K562 (cell line): Measurements from ENCODE around the gene MMP15. TPM values are rescaled to one million over a fixed set of nuclear protein-coding genes. Genes with fewer than 3 reads are reported as not detected.

Experiments
- ATAC-seq: fragments of 200-7000 bp; cut with Tn5 transposase; 3 replicates; pipeline ENCODE4 v1.9.1; 2020; ENCODE audit warnings: moderate library complexity
- BruUV-seq: library from RNA; stranded (reverse); fragments of 400-500 nt; replicated peaks from 2 replicates; lab custom pipeline; 2021; lab: Mats Ljungman, UMichigan
- CTCF ChIA-PET: fragments of 300-600 bp; formaldehyde crosslinking; extraction: SDS; loops from one replicate; lab custom pipeline; 2021; ENCODE audit warnings: low intra/inter-chr PET ratio; lab: Yijun Ruan, JAX
- POLR2A ChIA-PET: fragments of 300-600, 350-650 bp; sonication (Branson Sonifier 250); formaldehyde crosslinking; extraction: SDS; loops from one replicate; lab custom pipeline; 2021; ENCODE audit warnings: antibody characterized with exemption, inconsistent platforms; lab: Yijun Ruan, JAX
- DNase-seq, 4 experiments: peaks; one replicate each; pipeline versions ENCODE4 v3.0.0 to v3.0.0-alpha.2; 2011 to 2018; ENCODE audit warnings: low spot score in 3 of 4, mixed read lengths in 3 of 4; ENCODE audit errors: extremely low read depth in 1 of 4
- FAIRE-seq: peaks from 2 replicates; lab custom pipeline; 2011; peaks lifted over from hg19 to GRCh38; lab: Jason Lieb, UNC
- H2AFZ ChIP-seq: 2 replicates; pipeline ENCODE4 v1.6.0; 2011; ENCODE audit warnings: low read depth, low read length, control low read depth, inconsistent platforms
- H3K27ac ChIP-seq: fragments of 200-600 bp; 3 replicates; pipeline ENCODE4 v1.8.0; 2011; ENCODE audit warnings: low read depth, mild to moderate bottlenecking, control low read depth, inconsistent platforms, low read length, moderate library complexity, mixed read lengths; ENCODE audit errors: extremely low read depth
- H3K27me3 ChIP-seq, 2 experiments: fragments of 300-600 bp in 1 of 2; 2 replicates in 1 of 2; 3 replicates in 1 of 2; pipeline versions ENCODE4 v1.6.0 to v1.8.0; 2011; ENCODE audit warnings: inconsistent platforms in 2 of 2, low read length in 2 of 2, mild to moderate bottlenecking in 1 of 2, mixed read lengths in 1 of 2, moderate library complexity in 1 of 2; ENCODE audit not compliant: control insufficient read depth in 2 of 2, insufficient read depth in 2 of 2
- H3K36me3 ChIP-seq: fragments of 300-600 bp; 3 replicates; pipeline ENCODE4 v1.8.0; 2011; ENCODE audit warnings: mild to moderate bottlenecking, low read length, inconsistent platforms; ENCODE audit not compliant: control insufficient read depth, insufficient read depth
- H3K4me1 ChIP-seq, 2 experiments: fragments of 200-600 bp in 1 of 2; replicated peaks in 1 of 2; 2 replicates in 1 of 2; 3 replicates in 1 of 2; pipeline versions ENCODE4 v1.5.1 to v1.8.0; 2011; ENCODE audit warnings: inconsistent platforms in 2 of 2, low read length in 2 of 2, mild to moderate bottlenecking in 1 of 2, mixed read lengths in 1 of 2, moderate library complexity in 1 of 2; ENCODE audit not compliant: control insufficient read depth in 2 of 2, insufficient read depth in 2 of 2
- H3K4me2 ChIP-seq: 2 replicates; pipeline ENCODE4 v1.6.1; 2011; ENCODE audit warnings: low read length, control low read depth, inconsistent platforms, mixed read lengths; ENCODE audit not compliant: insufficient read depth
- H3K4me3 ChIP-seq: fragments of 200-600 bp; sonication (generic), shearing (Covaris generic); 2 replicates; pipeline ENCODE4 v1.5.1; 2016; ENCODE audit warnings: control low read depth, inconsistent platforms
- H3K79me2 ChIP-seq: fragments of 200-600 bp; 3 replicates; pipeline ENCODE4 v1.8.0; 2011; ENCODE audit warnings: low read length, inconsistent platforms; ENCODE audit not compliant: control insufficient read depth, insufficient read depth
- H3K9ac ChIP-seq, 2 experiments: 2 replicates each; pipeline versions ENCODE4 v1.6.0 to v1.6.1; 2011; ENCODE audit warnings: low read depth in 2 of 2, low read length in 2 of 2, control low read depth in 1 of 2, inconsistent platforms in 1 of 2, mild to moderate bottlenecking in 1 of 2, mixed read lengths in 1 of 2; ENCODE audit not compliant: insufficient read depth in 1 of 2
- H3K9me1 ChIP-seq: one replicate; pipeline ENCODE4 v1.6.0; 2011; ENCODE audit warnings: inconsistent platforms, mild to moderate bottlenecking, low read length, moderate library complexity; ENCODE audit not compliant: control insufficient read depth, insufficient read depth
- H3K9me3 ChIP-seq: replicated peaks from 2 replicates; pipeline ENCODE4 v1.5.1; 2011; ENCODE audit warnings: low read depth, low read length, inconsistent platforms; ENCODE audit not compliant: control insufficient read depth, insufficient read depth
- H4K20me1 ChIP-seq: replicated peaks from 2 replicates; pipeline ENCODE4 v1.6.1; 2011; ENCODE audit warnings: low read length, inconsistent platforms, mixed read lengths; ENCODE audit not compliant: control insufficient read depth, insufficient read depth
- ARID3A ChIP-seq: IDR thresholded peaks from 2 replicates; pipeline ENCODE4 v1.6.1; 2012; ENCODE audit warnings: low read depth, low read length, improper control_type of control experiment, borderline replicate concordance
- EP300 ChIP-seq: IDR thresholded peaks from 2 replicates; pipeline ENCODE4 v1.6.1; 2012; ENCODE audit warnings: low read length, improper control_type of control experiment
- FOXJ2 ChIP-seq: fragments of 200-800 bp; sonication (Bioruptor generic); IDR thresholded peaks from 2 replicates; pipeline ENCODE4 v1.6.1; 2016; ENCODE audit warnings: missing genetic modification characterization, missing compliant biosample characterization
- FOXP4 ChIP-seq: sonication (generic); formaldehyde crosslinking; IDR thresholded peaks from 2 replicates; pipeline ENCODE4 v1.8.0; 2022; ENCODE audit warnings: mild to moderate bottlenecking, missing genetic modification reagents, borderline replicate concordance
- KHSRP ChIP-seq: fragments of 450-650 bp; IDR thresholded peaks from 2 replicates; pipeline ENCODE4 v1.6.1; 2017
- SP1 ChIP-seq: sonication (generic); formaldehyde crosslinking; IDR thresholded peaks from 2 replicates; pipeline ENCODE4 v1.8.1; 2022; ENCODE audit warnings: mild to moderate bottlenecking, missing genetic modification reagents
- ZNF12 ChIP-seq: sonication (generic); formaldehyde crosslinking; IDR thresholded peaks from 2 replicates; pipeline ENCODE4 v1.4.0; 2020; ENCODE audit warnings: mild to moderate bottlenecking, missing genetic modification reagents
- ZNF232 ChIP-seq: sonication (generic); formaldehyde crosslinking; IDR thresholded peaks from 2 replicates; pipeline ENCODE4 v1.8.0; 2022; ENCODE audit warnings: mild to moderate bottlenecking, missing genetic modification reagents
- ZNF707 ChIP-seq: fragments of 250-450 bp; sonication (Bioruptor Pico); conservative IDR thresholded peaks from 2 replicates; pipeline ENCODE4 v1.8.0; 2022; ENCODE audit warnings: inconsistent platforms, mild to moderate bottlenecking, moderate library complexity
- WGBS: fragments of 100-300 bp; shearing (Covaris generic); methylation state at CpG from one replicate; pipeline ENCODE4 v1.1.6; 2016; ENCODE audit warnings: low coverage, mixed read lengths; ENCODE audit not compliant: insufficient coverage; ENCODE audit errors: missing lambda C conversion rate; 5-methylcytosine and 5-hydroxymethylcytosine counted together
- in situ Hi-C: fragments of 300-500 bp; cut with MboI; formaldehyde crosslinking; loops from 4 replicates; pipeline ENCODE4 v1.15.0; 2018; ENCODE audit warnings: inconsistent platforms, mixed read lengths
- intact Hi-C: fragments of 100-400 bp; cut with micrococcal nuclease; formaldehyde crosslinking; loops from 2 replicates; pipeline ENCODE4 v1.14.2; 2022
- polyA plus RNA-seq, 8 experiments: library from polyadenylated mRNA; depleted of rRNA in 4 of 8; stranded (reverse) in 5 of 8; unstranded in 3 of 8; fragments of >200 nt; fragmentation: Nextera tagmentation in 2 of 8; fragmentation: Illumina TruSeq in 1 of 8; extraction: Ambion mirVana in 2 of 8; extraction: Trizol in 1 of 8; gene quantifications; 2 replicates each; pipeline versions ENCODE4 v1.2.1 to v1.2.3, GENCODE V29; 2011 to 2014; ENCODE audit warnings: inconsistent platforms in 1 of 8, missing spikeins in 1 of 8
- total RNA-seq, 7 experiments: library from RNA; depleted of rRNA in 6 of 7; stranded (reverse); fragments of >200 nt in 6 of 7; fragmentation: Illumina TruSeq in 2 of 7; extraction: Trizol in 2 of 7; gene quantifications; 2 replicates each; pipeline versions ENCODE4 v1.2.1 to v1.2.3, GENCODE V29; 2011 to 2021; ENCODE audit warnings: low replicate concordance in 1 of 7
- TF ChIP-seq, protein P1 (sequence below): fragments of 450-650 bp; IDR thresholded peaks from 2 replicates; pipeline ENCODE4 v1.7.1; 2018; ENCODE audit warnings: mild to moderate bottlenecking, low read depth; ENCODE audit not compliant: partially characterized antibody

Gene MMP15
- total and polyA plus RNA-seq, 9 of the 15 experiments (the other 6 are each of a cell fraction or from before 2014, with no cell fraction given), result 0.01 to 20.4 (median 5.5) TPM

GRCh38 chr16:58074657-58075056 lies 49.1 kb downstream of the MMP15 start:
- WGBS, result 18% methylated on average over 3 of the region's 4 CpGs
- BruUV-seq, result no TSS peak
- ChIA-PET CTCF (no interaction called here), POLR2A (no interaction called here)
- Histone ChIP-seq H3K27me3 (no peaks in the 10 kb centered on the region), H3K4me2 (no peak overlapping the region), H3K36me3 (no peaks in the 10 kb centered on the region), H3K4me3 (no peak overlapping the region), H4K20me1 (no peaks in the 10 kb centered on the region), H3K9ac (no peak overlapping the region), H3K9me3 (no peaks in the 10 kb centered on the region), H3K9me1 (no peaks in the 10 kb centered on the region), H3K4me1 (no peaks in the 10 kb centered on the region), H3K79me2 (no peaks in the 10 kb centered on the region), H2AFZ (no peak overlapping the region), H3K27ac (no peak overlapping the region)
- ATAC-seq (no peak), DNase-seq (no peak), FAIRE-seq (no peak)
- in situ Hi-C loops, result no loop called here
- intact Hi-C loops, result no loop called here
- TF ChIP-seq SP1, result no peak
- no peak for TF ChIP-seq ZNF232 (CRISPR knock-in tag)
- peak; percentile 86 for TF ChIP-seq ZNF12 (CRISPR knock-in tag)

- no peaks in the 10 kb centered on the region for H3K9me3 ChIP-seq
- peaks cover 0 to 3% of the 10 kb centered on the region in 2 experiments; a peak in 1 of 5 replicates for H3K4me1 ChIP-seq
- ChIA-PET POLR2A (no interaction called here), CTCF (no interaction called here)
- no peaks in the 10 kb centered on the region for H4K20me1 ChIP-seq
- DNase-seq, result no peak
- BruUV-seq, result no TSS peak
- H3K36me3 ChIP-seq, result no peaks in the 10 kb centered on the region
- no peak overlapping the region for H3K9ac ChIP-seq
- H3K4me3 ChIP-seq, result no peak overlapping the region
- H2AFZ ChIP-seq, result no peak overlapping the region
- in situ Hi-C loops (no loop called here), intact Hi-C loops (no loop called here)
- no peaks in the 10 kb centered on the region for H3K79me2 ChIP-seq
- peaks cover 0 to 6% of the 10 kb centered on the region in 2 experiments; a peak in 2 of 5 replicates for H3K27me3 ChIP-seq
- H3K9me1 ChIP-seq, result no peaks in the 10 kb centered on the region
- no peak for FAIRE-seq
- H3K27ac ChIP-seq, result no peak overlapping the region
- no peak for ATAC-seq
- WGBS, result 25% methylated on average over 1 of the region's 1 CpG
- no peak overlapping the region for H3K4me2 ChIP-seq
- TF ChIP-seq, protein P1, sequence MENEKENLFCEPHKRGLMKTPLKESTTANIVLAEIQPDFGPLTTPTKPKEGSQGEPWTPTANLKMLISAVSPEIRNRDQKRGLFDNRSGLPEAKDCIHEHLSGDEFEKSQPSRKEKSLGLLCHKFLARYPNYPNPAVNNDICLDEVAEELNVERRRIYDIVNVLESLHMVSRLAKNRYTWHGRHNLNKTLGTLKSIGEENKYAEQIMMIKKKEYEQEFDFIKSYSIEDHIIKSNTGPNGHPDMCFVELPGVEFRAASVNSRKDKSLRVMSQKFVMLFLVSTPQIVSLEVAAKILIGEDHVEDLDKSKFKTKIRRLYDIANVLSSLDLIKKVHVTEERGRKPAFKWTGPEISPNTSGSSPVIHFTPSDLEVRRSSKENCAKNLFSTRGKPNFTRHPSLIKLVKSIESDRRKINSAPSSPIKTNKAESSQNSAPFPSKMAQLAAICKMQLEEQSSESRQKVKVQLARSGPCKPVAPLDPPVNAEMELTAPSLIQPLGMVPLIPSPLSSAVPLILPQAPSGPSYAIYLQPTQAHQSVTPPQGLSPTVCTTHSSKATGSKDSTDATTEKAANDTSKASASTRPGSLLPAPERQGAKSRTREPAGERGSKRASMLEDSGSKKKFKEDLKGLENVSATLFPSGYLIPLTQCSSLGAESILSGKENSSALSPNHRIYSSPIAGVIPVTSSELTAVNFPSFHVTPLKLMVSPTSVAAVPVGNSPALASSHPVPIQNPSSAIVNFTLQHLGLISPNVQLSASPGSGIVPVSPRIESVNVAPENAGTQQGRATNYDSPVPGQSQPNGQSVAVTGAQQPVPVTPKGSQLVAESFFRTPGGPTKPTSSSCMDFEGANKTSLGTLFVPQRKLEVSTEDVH, result no peak
- TF ChIP-seq ARID3A (no peak), ZNF707 (CRISPR knock-in tag) (no peak), EP300 (no peak), FOXP4 (CRISPR knock-in tag) (no peak), KHSRP (no peak), FOXJ2 (no peak)
Observed at GRCh38 chr16:58076514-58076913, 51.0 kb downstream of the MMP15 start.
